Gastrocnemius medialis (tissue), 4 donors: ENCODE results near the gene LRP1.

ENCODE experiments used
- POLR2A ChIP-seq, 2 donors: fragments of 450-650 bp; IDR thresholded peaks; one replicate each; pipeline ENCODE4 v1.6.1; 2017; ENCODE audit warnings: antibody characterized with exemption in 2 of 2, mild to moderate bottlenecking in 2 of 2, moderate library complexity in 2 of 2
- TF ChIP-seq, protein P1 (sequence below), 5 experiments: fragments of 450-650 bp in 3 of 5; fragments of 200-600 bp in 2 of 5; sonication (generic) in 2 of 5; IDR thresholded peaks in 4 of 5; conservative IDR thresholded peaks in 1 of 5; 1 replicate in 4 of 5; 2 replicates in 1 of 5; pipeline ENCODE4 v1.5.1; 2016 to 2019; ENCODE audit warnings: antibody characterized with exemption in 5 of 5, mild to moderate bottlenecking in 3 of 5, moderate library complexity in 3 of 5

DNA sequence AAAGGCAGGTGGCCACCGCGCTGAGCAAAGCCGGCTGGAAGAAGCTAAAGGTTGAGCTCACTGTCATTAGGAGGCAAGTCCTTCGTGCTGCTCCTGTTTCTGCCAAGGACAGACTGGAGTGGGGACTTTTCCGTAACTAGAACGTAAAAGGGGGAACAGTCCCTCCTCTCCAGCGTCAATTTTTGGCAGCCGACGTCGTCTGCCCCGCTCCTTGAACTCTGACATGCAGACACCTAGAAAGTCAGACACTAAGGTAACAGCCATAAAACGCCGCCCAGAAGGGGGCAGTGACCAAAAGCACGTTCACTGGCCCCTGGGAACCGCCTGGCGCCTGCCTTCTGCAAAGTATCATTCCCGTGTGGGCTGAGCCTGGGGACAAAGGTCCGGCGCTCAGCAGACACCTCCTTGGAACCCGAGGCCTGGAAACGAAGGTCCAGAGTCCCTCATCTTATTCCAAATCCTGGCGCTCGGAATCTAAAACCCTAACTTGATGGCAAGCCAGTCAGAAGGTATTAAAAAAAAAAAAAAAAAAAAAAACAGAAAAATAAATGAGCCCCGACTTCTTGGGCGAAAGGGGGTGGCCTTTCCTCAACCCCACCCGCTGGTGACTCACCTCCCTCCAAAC, 1.1 kb upstream of the LRP1 start:
- TF ChIP-seq, protein P1, sequence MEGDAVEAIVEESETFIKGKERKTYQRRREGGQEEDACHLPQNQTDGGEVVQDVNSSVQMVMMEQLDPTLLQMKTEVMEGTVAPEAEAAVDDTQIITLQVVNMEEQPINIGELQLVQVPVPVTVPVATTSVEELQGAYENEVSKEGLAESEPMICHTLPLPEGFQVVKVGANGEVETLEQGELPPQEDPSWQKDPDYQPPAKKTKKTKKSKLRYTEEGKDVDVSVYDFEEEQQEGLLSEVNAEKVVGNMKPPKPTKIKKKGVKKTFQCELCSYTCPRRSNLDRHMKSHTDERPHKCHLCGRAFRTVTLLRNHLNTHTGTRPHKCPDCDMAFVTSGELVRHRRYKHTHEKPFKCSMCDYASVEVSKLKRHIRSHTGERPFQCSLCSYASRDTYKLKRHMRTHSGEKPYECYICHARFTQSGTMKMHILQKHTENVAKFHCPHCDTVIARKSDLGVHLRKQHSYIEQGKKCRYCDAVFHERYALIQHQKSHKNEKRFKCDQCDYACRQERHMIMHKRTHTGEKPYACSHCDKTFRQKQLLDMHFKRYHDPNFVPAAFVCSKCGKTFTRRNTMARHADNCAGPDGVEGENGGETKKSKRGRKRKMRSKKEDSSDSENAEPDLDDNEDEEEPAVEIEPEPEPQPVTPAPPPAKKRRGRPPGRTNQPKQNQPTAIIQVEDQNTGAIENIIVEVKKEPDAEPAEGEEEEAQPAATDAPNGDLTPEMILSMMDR (IDR thresholded peaks at IDR 0.05 in 4 of 5, conservative IDR thresholded peaks at IDR 0.05 in 1 of 5) = peak in 3 of 5 experiments; percentile 9 to 35 (median 35)
- no peak for TF ChIP-seq POLR2A (IDR thresholded peaks at IDR 0.05)
